ENCODE measurements around the gene MAMDC2. TPM values are rescaled to one million over a fixed set of nuclear protein-coding genes. Genes with fewer than 3 reads are reported as not detected.

MAMDC2 gene
- total and polyA plus RNA-seq, 2 of the 8 experiments (the other 6 are each of a cell fraction or from before 2014, with no cell fraction given) = 6.1 to 15.4 TPM

DNA sequence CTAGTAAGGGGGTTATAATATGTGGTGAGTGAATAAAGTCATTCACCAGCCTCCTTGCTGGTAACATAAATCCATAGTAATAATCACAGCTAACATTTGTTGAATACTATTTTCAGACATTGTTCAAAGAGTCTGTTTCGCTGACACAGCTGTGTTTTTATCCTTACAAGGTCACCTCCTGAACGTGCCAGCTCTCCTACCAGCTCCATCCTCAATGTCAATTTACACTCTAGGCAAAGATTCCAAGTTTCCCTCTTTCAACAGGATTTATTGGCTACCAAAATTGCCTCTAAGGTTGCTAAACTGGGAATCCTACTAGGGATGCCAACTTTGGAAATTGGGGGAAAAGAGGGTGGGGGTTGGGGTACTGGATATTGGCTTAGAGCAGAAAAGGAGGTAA, 184.5 kb downstream of the MAMDC2 start:
- 87% methylated on average over 2 of the region's 2 CpGs; no CpG with 5 or more reads in 1 of the 2 experiments for WGBS, 2 experiments (ENCODE audit: extremely low coverage in 1 of 2, insufficient coverage in 1 of 2, insufficient read length in 1 of 2, insufficient replicate concordance in 2 of 2, low coverage in 1 of 2, low lambda C conversion rate in 2 of 2, missing lambda C conversion rate in 1 of 2)
- H3K4ac ChIP-seq (replicated peaks; ENCODE audit: insufficient read length, low read depth, low read length) = no peak overlapping the region
- H4K20me1 ChIP-seq (replicated peaks in 1 of 2; ENCODE audit: control insufficient read depth in 1 of 2, insufficient read depth in 2 of 2, low read length in 2 of 2) = no peaks in the 10 kb centered on the region
- H3K4me2 ChIP-seq (ENCODE audit: insufficient read depth in 1 of 2, low read depth in 2 of 2, low read length in 2 of 2) = no peak overlapping the region
- no peak overlapping the region for H2BK5ac ChIP-seq (ENCODE audit: low read depth, low read length)
- no peak overlapping the region for H3K4me3 ChIP-seq (ENCODE audit: extremely low read depth in 1 of 4, insufficient read depth in 2 of 4, low read depth in 3 of 4, low read length in 4 of 4)
- H3K79me2 ChIP-seq (ENCODE audit: control insufficient read depth in 1 of 2, insufficient read depth in 2 of 2, low read length in 2 of 2) = no peaks in the 10 kb centered on the region
- no peaks in the 10 kb centered on the region for H3K23me2 ChIP-seq (ENCODE audit: low read depth, low read length)
- H3K9ac ChIP-seq (replicated peaks in 1 of 4; ENCODE audit: extremely low read depth in 1 of 4, low read depth in 3 of 4, low read length in 3 of 4) = no peak overlapping the region
- no peak overlapping the region for H2BK15ac ChIP-seq (ENCODE audit: low read length)
- H3K9me3 ChIP-seq (ENCODE audit: insufficient read depth in 2 of 2, low read depth in 1 of 2, low read length in 1 of 2) = no peaks in the 10 kb centered on the region
- no peak overlapping the region for H3K23ac ChIP-seq (ENCODE audit: insufficient read length)
- no peak overlapping the region for H2AFZ ChIP-seq (ENCODE audit: low read length)
- no peak overlapping the region for H4K91ac ChIP-seq (replicated peaks; ENCODE audit: insufficient read length, low read length)
- no peak overlapping the region for H2BK120ac ChIP-seq (replicated peaks; ENCODE audit: low read depth, low read length)
- no peak overlapping the region for H2BK12ac ChIP-seq (ENCODE audit: low read depth, low read length)
- H3K4me1 ChIP-seq (replicated peaks in 1 of 4; ENCODE audit: control insufficient read depth in 3 of 4, insufficient read depth in 4 of 4, low read length in 3 of 4) = no peaks in the 10 kb centered on the region
- H3K27me3 ChIP-seq (replicated peaks in 1 of 4; ENCODE audit: control insufficient read depth in 3 of 4, extremely low read depth in 1 of 4, insufficient read depth in 3 of 4, low read length in 3 of 4) = no peaks in the 10 kb centered on the region
- POLR2A ChIA-PET (ENCODE audit: partially characterized antibody) = no interaction called here
- no peak overlapping the region for H2BK20ac ChIP-seq (ENCODE audit: low read length)
- no peaks in the 10 kb centered on the region for H3K79me1 ChIP-seq (ENCODE audit: low read depth, low read length)
- CTCF ChIA-PET (ENCODE audit: partially characterized antibody) = interaction anchor here (0.8 to 5.3 kb wide), 11 partner anchors 67 to 406 kb away, joined by 3 to 47 read pairs (median 5); partner anchors contain the start of gene MAMDC2
- H2AK5ac ChIP-seq (ENCODE audit: low read depth, low read length) = no peak overlapping the region
- H3K56ac ChIP-seq (replicated peaks; ENCODE audit: insufficient read length, low read depth, low read length) = no peak overlapping the region
- TF ChIP-seq POLR2A (IDR thresholded peaks at IDR 0.05; ENCODE audit: control extremely low read depth in 1 of 2, low read depth in 2 of 2, low read length in 2 of 2) (no peak), SP2 (IDR thresholded peaks at IDR 0.05; ENCODE audit: low read length) (no peak), CHD1 (IDR thresholded peaks at IDR 0.05; ENCODE audit: low read depth, low read length) (no peak), CHD2 (IDR thresholded peaks at IDR 0.05; ENCODE audit: low read length) (no peak), POLR2AphosphoS5 (IDR thresholded peaks at IDR 0.05; ENCODE audit: low read depth, low read length) (no peak), SAP30 (IDR thresholded peaks at IDR 0.05; ENCODE audit: insufficient read depth, insufficient replicate concordance, low read length) (no peak), ATF3 (IDR thresholded peaks at IDR 0.05; ENCODE audit: insufficient read depth, low read depth, low read length) (no peak)
- TF ChIP-seq, protein P1, sequence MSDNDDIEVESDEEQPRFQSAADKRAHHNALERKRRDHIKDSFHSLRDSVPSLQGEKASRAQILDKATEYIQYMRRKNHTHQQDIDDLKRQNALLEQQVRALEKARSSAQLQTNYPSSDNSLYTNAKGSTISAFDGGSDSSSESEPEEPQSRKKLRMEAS (IDR thresholded peaks at IDR 0.05) = no peak
- FAIRE-seq (no peak), DNase-seq (ENCODE audit: low read depth in 1 of 2, low spot score in 2 of 2) (no peak)
- no peak overlapping the region for H3K18ac ChIP-seq (ENCODE audit: extremely low read depth, low read length)
- no peak overlapping the region for H4K8ac ChIP-seq (ENCODE audit: extremely low read depth, insufficient read depth, low read length)
- H3K36me3 ChIP-seq (ENCODE audit: control insufficient read depth in 2 of 4, insufficient read depth in 4 of 4, low read length in 3 of 4) = no peaks in the 10 kb centered on the region
- no peak overlapping the region for H4K5ac ChIP-seq (ENCODE audit: insufficient read length, low read depth, low read length)
- H3K14ac ChIP-seq (ENCODE audit: insufficient read length) = no peak overlapping the region
- H3K27ac ChIP-seq (ENCODE audit: low read depth, low read length) = no peak overlapping the region

All from H1 (cell line).